Activated gamma-delta T cell (primary cell): ENCODE data around the gene SASH3.
A peak's percentile ranks its signal among the peaks of the same experiment; 100 is the strongest.

Experiments
- DNase-seq: peaks from one replicate; lab custom pipeline; 2025; lab: John Stamatoyannopoulos, UW

SASH3 gene

GRCh38 chrX:129808829-129809796 is 29.4 kb downstream of the SASH3 start:
- DNase-seq = no peak

DNA sequence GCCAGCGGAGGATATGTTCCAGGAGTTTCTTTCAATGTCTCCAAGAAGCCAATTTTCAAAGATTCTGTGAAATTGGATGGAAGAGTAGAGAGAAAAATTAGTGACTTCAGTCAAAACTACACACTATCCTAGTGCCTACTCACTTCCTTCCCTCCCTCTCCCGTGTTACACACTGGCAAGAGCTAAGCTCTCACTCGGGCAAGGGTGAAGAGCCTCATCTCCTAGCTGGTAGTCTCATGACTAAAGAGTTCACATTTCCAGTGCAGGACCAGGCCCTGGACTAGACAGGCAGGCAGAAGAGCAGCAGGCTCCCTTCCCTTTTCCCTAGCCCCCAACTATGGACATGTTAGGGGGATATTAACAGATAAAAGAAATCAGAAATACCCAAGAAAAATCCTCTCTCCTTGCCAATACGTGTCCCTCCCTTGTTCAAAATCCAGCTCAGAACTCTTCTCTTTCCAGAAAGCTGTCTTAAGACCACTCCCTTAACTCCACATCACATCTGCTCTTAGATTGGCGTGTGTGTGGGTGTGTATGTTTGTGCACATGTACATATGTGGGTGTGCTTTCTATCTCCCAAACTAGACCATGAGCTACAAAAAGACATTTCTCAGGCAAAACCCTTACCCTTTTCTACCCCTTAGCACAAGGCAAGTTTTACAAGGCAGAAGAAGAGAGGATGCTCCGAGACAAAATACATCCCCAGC is 34.1 kb downstream of the SASH3 start:
- no peak for DNase-seq

DNA sequence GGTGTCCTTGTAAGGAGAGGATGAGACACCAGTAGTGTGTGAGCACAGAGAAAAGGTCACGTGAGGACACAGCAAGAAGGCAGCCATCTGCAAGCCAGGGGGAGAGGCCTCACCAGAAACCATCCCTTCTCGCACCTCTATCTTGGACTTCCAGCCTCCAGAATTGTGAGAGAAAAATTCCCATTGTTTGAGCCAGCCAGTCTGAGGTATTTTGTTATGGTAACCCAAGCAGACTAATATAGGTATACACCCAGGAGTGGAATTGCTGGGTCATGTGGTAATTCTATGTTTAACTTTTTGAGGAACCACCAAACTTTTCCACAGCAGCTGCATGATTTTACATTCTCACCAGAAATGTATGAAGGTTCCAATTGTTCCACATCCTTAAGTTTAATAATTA is 38.4 kb downstream of the SASH3 start:
- DNase-seq = no peak

GRCh38 chrX:129823115-129823514 is 43.4 kb downstream of the SASH3 start:
- DNase-seq = no peak

- DNase-seq = no peak
Observed at GRCh38 chrX:129823522-129823921, 43.8 kb downstream of the SASH3 start.

DNA sequence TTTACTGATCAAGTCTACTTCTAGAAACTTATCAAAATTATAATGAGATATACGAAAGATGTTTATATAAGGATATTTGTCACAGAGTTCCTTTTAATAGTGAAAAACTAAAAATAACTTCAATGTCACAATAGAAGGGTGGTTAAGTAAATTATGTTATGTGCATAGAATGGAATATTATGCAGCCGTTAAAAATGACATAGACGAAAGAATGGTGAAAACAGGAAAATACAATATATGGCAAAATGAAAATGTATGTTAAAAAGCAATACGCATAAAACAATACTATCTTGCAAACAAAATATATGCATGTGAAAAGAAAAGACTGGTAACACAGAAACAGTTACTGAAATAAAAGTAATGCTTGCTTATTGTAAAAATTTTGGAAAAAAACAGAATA is 44.9 kb downstream of the SASH3 start:
- DNase-seq = no peak

GRCh38 chrX:129825746-129826505 is 46.2 kb downstream of the SASH3 start:
- no peak for DNase-seq

- no peak for DNase-seq
Observed at GRCh38 chrX:129830494-129830893, 50.7 kb downstream of the SASH3 start.

GRCh38 chrX:129831091-129831885 is 51.5 kb downstream of the SASH3 start:
- DNase-seq = no peak

- no peak for DNase-seq
Observed at GRCh38 chrX:129833153-129833990, 53.6 kb downstream of the SASH3 start.

DNA sequence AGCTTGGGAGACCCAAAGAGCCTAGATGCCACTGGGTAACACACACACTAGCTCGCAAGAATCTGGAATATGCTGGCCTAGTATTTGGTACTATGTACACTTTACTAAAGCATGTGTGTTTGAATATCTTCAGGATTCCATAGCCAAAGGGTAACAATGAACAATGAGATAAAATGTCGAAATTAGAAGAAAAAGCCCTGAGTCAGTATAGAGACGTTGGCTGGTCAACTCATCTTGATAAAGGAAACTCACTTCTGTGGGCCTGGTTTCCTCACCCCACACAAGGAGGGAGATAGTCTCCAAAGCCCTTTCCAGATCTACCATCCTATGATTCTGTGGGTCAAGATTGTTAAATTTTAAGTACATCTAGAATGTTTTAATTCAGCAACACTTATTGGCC is 57.1 kb downstream of the SASH3 start:
- DNase-seq = no peak

DNA sequence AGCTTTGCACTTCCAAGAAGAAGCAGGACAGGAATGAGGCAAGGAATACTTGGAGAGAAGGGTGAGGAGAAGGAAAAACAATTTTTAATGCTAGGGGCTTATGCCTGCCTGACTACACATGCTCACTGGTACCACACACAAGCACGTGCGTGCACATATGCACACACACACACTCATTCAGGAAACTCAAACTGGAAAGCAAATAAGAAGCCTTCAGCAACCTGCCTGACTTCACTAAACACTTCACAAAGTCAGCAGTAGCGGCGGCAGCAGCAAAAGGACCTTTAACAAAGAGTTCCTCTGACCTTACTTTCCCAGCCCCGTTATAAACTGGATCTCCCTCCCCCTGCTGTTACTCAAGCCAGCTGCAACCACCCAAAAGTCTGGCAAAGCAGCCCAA is 60.6 kb downstream of the SASH3 start:
- no peak for DNase-seq

- DNase-seq = peak; percentile 4
Observed at GRCh38 chrX:129842510-129843208, 62.9 kb downstream of the SASH3 start.

DNA sequence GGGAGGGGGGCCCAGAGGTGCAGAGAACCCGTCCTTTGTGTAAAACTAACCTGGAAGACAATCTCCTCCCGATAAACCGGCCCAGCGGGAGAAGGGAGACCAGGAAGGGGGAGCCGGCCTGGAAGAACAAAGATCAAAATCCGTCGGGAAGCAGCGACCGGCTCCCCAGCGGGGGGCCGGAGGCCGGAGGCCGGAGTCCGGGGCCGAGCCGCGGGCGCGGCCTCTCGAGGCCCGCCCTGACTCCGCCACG is 63.4 kb downstream of the SASH3 start:
- DNase-seq = no peak

DNA sequence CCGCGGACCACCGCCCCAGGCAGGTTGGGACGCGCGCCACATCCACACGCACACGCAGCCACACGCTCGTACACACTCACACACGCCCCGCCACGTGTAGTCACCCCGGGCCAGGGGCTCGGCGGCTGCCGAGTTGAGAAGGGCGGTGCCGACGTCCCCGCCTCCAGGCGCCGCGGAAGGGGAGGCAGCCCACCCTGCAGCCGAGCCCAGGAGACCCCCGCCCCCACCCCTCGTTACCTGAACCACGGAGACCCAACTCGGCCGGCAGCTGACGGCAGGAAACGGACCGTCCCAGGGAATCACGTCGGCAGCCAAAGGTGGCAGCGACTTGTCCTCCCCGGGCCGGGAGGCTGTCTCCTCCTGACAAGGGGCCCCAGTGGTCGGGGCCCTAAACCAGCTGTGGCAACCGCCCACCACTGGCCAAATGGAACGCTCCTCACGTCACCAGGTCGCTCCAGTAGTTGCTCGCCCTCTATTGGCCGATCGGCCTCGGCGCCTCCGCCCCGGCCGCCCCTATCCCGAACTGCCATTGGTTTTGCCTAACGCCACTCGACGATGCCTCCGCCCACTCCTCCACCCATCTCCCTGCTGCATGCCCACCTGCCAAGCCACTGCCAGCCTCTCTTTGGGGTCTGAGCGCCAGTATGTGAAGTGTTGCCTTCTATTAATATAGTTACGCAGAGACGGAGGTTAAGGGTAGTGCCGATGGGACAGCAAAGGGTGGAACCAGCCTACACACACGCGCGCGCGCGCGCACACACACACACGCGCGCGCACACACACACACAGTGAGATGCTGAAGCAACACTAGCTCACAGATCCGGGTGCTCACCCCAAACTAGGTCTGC is 63.9 kb downstream of the SASH3 start, which contains the start of gene ZDHHC9:
Gene ZDHHC9 (minus strand): TSS at position 428 of the 848 bp plus-strand sequence. CDS start 1,941 bp downstream, outside the sequence.
- peak; percentile 58 for DNase-seq
